T-cell (primary cell): ENCODE measurements around the gene PCDHAC2. TPM values are rescaled to one million over a fixed set of nuclear protein-coding genes. Genes with fewer than 3 reads are reported as not detected.

Experiments used
- ATAC-seq, 4 experiments: fragments of 200-7000 bp in 3 of 4; fragments of 150-1000 bp in 1 of 4; cut with Tn5 transposase; replicated peaks in 1 of 4; 1 replicate in 3 of 4; 2 replicates in 1 of 4; pipeline ENCODE4 v1.10.0; 2021; ENCODE audit warnings: moderate library complexity in 3 of 4, mild to moderate bottlenecking in 2 of 4, moderate number of reproducible peaks in 1 of 4
- CTCF ChIA-PET, 2 donors: fragments of 300-600 bp; sonication (Branson Sonifier 250); formaldehyde crosslinking; loops; one replicate each; lab custom pipeline; 2022; ENCODE audit warnings: antibody characterized with exemption in 2 of 2; lab: Charles Lee
- POLR2A ChIA-PET, 2 donors: fragments of 300-600 bp; sonication (Branson Sonifier 250); formaldehyde crosslinking; loops; one replicate each; lab custom pipeline; 2022; ENCODE audit warnings: antibody characterized with exemption in 2 of 2; lab: Charles Lee
- DNase-seq, 35 experiments: peaks; one replicate each; pipeline versions ENCODE4 v3.0.0 to v3.0.0-alpha.2; 2013 to 2023
- H3K27ac ChIP-seq: one replicate; pipeline ENCODE4 v1.5.1; 2013; ENCODE audit warnings: low read length
- H3K27me3 ChIP-seq, 2 experiments: replicated peaks in 1 of 2; 1 replicate in 1 of 2; 2 replicates in 1 of 2; pipeline versions ENCODE4 v1.6.1 to v1.7.0; 2013; ENCODE audit warnings: low read length in 1 of 2, mixed read lengths in 1 of 2; ENCODE audit not compliant: control insufficient read depth in 2 of 2, insufficient read depth in 2 of 2; ENCODE audit errors: extremely low read depth in 1 of 2
- H3K36me3 ChIP-seq, 2 donors: 1 replicate in 1 of 2; 2 replicates in 1 of 2; pipeline versions ENCODE4 v1.6.1 to v1.7.0; 2013; ENCODE audit warnings: low read length in 1 of 2; ENCODE audit not compliant: control insufficient read depth in 2 of 2, insufficient read depth in 1 of 2; ENCODE audit errors: extremely low read depth in 1 of 2
- H3K4me1 ChIP-seq, 2 experiments: 1 replicate in 1 of 2; 2 replicates in 1 of 2; pipeline versions ENCODE4 v1.6.1 to v1.7.0; 2013; ENCODE audit warnings: low read length in 2 of 2, mixed read lengths in 1 of 2; ENCODE audit not compliant: insufficient read depth in 2 of 2, control insufficient read depth in 1 of 2; ENCODE audit errors: extremely low read depth in 1 of 2
- H3K4me3 ChIP-seq, 2 donors: 1 replicate in 1 of 2; 2 replicates in 1 of 2; pipeline versions ENCODE4 v1.5.1 to v1.7.0; 2013; ENCODE audit warnings: mild to moderate bottlenecking in 2 of 2, low read length in 1 of 2, moderate library complexity in 1 of 2; ENCODE audit not compliant: control insufficient read depth in 1 of 2; ENCODE audit errors: extremely low read depth in 1 of 2
- H3K9me3 ChIP-seq: 2 replicates; pipeline ENCODE4 v1.7.0; 2013
- H3K27ac Mint-ChIP-seq, 2 donors: one replicate each; pipeline ENCODE4 v1.8.0; 2020 to 2021; ENCODE audit warnings: mild to moderate bottlenecking in 2 of 2, mixed read lengths in 2 of 2
- H3K27me3 Mint-ChIP-seq, 2 donors: one replicate each; pipeline ENCODE4 v1.8.0; 2021 to 2022; ENCODE audit warnings: mixed read lengths in 2 of 2
- H3K36me3 Mint-ChIP-seq: one replicate; pipeline ENCODE4 v1.8.0; 2021; ENCODE audit warnings: mixed read lengths
- H3K4me1 Mint-ChIP-seq, 3 donors: one replicate each; pipeline ENCODE4 v1.8.0; 2020 to 2022; ENCODE audit warnings: mixed read lengths in 3 of 3, mild to moderate bottlenecking in 1 of 3
- H3K4me3 Mint-ChIP-seq, 3 donors: one replicate each; pipeline ENCODE4 v1.8.0; 2020 to 2022; ENCODE audit warnings: mild to moderate bottlenecking in 3 of 3, mixed read lengths in 3 of 3, moderate library complexity in 3 of 3
- H3K9me3 Mint-ChIP-seq, 3 donors: one replicate each; pipeline ENCODE4 v1.8.0; 2020 to 2022; ENCODE audit warnings: mixed read lengths in 3 of 3
- WGBS: methylation state at CpG from one replicate; pipeline ENCODE4 v1.1.5; 2013; ENCODE audit warnings: missing lambda C conversion rate; ENCODE audit not compliant: insufficient coverage; 5-methylcytosine and 5-hydroxymethylcytosine counted together
- total RNA-seq, 35 experiments: library from RNA in 6 of 35; stranded (reverse) in 6 of 35; fragments of 120-200 nt in 1 of 35; gene quantifications; one replicate each; pipeline versions ENCODE4 v1.2.1 to v1.2.4 and lab custom pipeline; 2013 to 2026

PCDHAC2 gene
- total RNA-seq, 5 donors from 2014 or later (not counting 1 experiment from before 2014, with no cell fraction given): 0.03 TPM; not detected in 4

DNA sequence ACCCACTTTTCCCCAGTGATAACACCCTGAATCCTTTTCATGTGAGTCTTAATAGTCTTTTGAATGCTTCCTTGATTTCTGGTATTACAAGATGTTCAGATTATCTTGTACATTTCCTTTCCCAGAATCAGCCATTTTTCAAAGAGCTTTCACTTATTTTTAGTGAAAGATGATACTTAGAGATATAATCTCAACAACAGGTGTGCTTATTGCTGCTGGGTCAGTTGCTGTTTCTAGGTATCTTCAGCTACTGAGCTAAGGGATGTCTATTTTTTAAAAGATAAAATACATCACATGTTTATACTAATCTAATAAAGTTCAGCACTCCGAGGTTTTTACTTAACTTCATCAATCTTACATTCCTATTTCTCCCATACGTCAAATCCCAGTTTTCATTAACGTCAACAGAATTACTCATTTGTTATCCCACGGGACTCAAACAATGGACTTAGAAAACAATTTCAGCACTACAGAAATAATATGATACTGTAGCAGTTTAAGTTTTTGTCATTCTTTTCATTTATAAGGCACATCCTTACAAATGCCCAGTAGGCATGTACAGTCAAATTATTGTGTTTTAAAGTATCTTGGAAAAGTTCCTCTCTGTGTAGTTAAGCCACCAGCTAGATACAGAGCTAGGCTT, 31.2 kb upstream of the PCDHAC2 start:
- no peaks in the 10 kb centered on the region for H3K4me1 ChIP-seq
- no peak overlapping the region for H3K4me3 Mint-ChIP-seq
- ChIA-PET POLR2A (no interaction called here), CTCF (no interaction called here)
- H3K4me1 Mint-ChIP-seq: no peaks in the 10 kb centered on the region
- H3K36me3 Mint-ChIP-seq: no peaks in the 10 kb centered on the region
- H3K36me3 ChIP-seq: no peaks in the 10 kb centered on the region
- no peak for ATAC-seq
- DNase-seq: no peak
- 100% methylated on average over 1 of the region's 4 CpGs for WGBS
- H3K27ac ChIP-seq: no peak overlapping the region
- H3K27me3 Mint-ChIP-seq: peaks cover 6 to 12% of the 10 kb centered on the region in 2 donors
- no peaks in the 10 kb centered on the region for H3K9me3 Mint-ChIP-seq
- H3K27ac Mint-ChIP-seq: no peak overlapping the region
- no peaks in the 10 kb centered on the region for H3K9me3 ChIP-seq
- no peak overlapping the region for H3K4me3 ChIP-seq
- H3K27me3 ChIP-seq: peaks cover 0 to 3% of the 10 kb centered on the region in 2 experiments

DNA sequence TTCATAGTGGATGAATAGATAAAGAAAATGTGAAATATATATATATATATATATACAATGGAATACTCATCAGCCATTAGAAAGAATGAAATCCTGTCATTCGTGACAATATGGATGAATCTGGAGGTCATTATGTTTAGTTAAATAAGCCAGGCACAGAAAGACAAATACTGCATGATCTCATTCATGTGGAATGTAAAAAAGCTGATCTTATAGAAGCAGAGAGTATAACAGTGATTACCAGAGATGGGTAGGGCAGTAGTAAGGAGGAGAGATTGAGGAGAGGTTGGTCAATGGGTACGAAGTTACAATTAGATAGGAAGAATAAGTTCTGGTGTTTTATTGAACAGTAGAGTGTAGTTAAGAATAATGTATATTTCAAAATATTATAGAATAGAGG, 19.7 kb upstream of the PCDHAC2 start:
- no peaks in the 10 kb centered on the region for H3K36me3 ChIP-seq
- Mint-ChIP-seq H3K27me3 (peaks cover 0 to 8% of the 10 kb centered on the region in 2 donors), H3K4me3 (no peak overlapping the region), H3K9me3 (peaks cover 8 to 25% (median 19%) of the 10 kb centered on the region in 3 donors), H3K36me3 (no peaks in the 10 kb centered on the region), H3K27ac (no peak overlapping the region), H3K4me1 (no peaks in the 10 kb centered on the region)
- no peak overlapping the region for H3K4me3 ChIP-seq
- WGBS: no CpG with 5 or more reads among the region's 2 CpGs
- no peaks in the 10 kb centered on the region for H3K27me3 ChIP-seq
- H3K27ac ChIP-seq: no peak overlapping the region
- H3K4me1 ChIP-seq: no peaks in the 10 kb centered on the region
- ChIA-PET CTCF (no interaction called here), POLR2A (no interaction called here)
- no peak for DNase-seq
- no peak for ATAC-seq
- no peaks in the 10 kb centered on the region for H3K9me3 ChIP-seq

DNA sequence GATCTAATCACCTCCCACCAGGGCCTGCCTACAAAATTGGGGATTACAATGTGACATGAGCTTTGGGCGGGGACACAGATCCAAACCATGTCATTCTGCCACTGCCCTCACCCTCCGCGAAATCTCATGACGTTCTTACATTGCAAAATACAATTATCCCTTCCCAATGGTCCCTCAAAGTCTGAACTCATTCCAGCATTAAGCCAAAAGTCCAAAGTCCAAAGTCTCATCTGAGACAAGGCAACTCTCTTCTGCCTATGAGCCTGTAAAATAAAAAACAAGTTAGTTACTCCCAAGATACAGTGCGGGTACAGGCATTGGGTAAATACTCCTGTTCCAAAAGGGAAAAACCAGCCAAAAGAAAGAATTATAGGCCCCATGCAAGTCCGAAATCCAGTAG, 14.6 kb upstream of the PCDHAC2 start:
- peaks cover 6 to 10% (median 8%) of the 10 kb centered on the region in 3 donors for H3K9me3 Mint-ChIP-seq
- no peaks in the 10 kb centered on the region for H3K36me3 ChIP-seq
- H3K27me3 ChIP-seq: peaks cover 0 to 3% of the 10 kb centered on the region in 2 experiments
- no peak overlapping the region for H3K4me3 Mint-ChIP-seq
- ATAC-seq (no peak), DNase-seq (no peak)
- no peaks in the 10 kb centered on the region for H3K4me1 ChIP-seq
- POLR2A ChIA-PET: no interaction called here
- no peak overlapping the region for H3K4me3 ChIP-seq
- no peak overlapping the region for H3K27ac Mint-ChIP-seq
- WGBS: 55% methylated on average over 5 of the region's 6 CpGs
- no peak overlapping the region for H3K27ac ChIP-seq
- CTCF ChIA-PET: no interaction called here
- H3K36me3 Mint-ChIP-seq: no peaks in the 10 kb centered on the region
- H3K4me1 Mint-ChIP-seq: no peaks in the 10 kb centered on the region
- H3K27me3 Mint-ChIP-seq: peaks cover 0 to 10% of the 10 kb centered on the region in 2 donors
- H3K9me3 ChIP-seq: no peaks in the 10 kb centered on the region

DNA sequence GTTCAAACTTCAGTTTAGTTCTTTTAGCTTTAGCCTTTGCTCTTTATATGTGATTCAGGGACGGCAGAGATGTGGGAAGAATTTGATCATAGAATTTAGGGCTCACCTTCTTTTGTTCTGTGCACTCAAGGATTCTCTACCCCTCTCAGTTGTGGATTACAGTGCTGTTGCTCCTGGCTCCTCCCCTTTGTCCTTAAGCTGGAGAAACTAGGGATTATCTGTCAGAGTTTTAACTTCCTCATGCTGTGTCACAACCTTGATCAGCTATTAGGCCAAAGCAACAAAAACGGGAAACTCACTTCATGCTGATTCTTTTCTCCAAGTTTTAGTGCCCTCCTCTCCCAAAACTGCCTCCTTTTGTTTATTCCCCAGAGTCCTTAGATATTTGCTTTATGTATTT, 13.0 kb upstream of the PCDHAC2 start:
- DNase-seq (no peak), ATAC-seq (no peak)
- Mint-ChIP-seq H3K27me3 (peaks cover 0 to 10% of the 10 kb centered on the region in 2 donors), H3K9me3 (peaks cover 6 to 9% (median 8%) of the 10 kb centered on the region in 3 donors), H3K4me3 (no peak overlapping the region), H3K36me3 (no peaks in the 10 kb centered on the region), H3K27ac (no peak overlapping the region), H3K4me1 (no peaks in the 10 kb centered on the region)
- ChIA-PET POLR2A (no interaction called here), CTCF (interaction anchor here in 1 of 2 donors (0.8 kb wide), 1 partner anchor 182 kb away, joined by 4 read pairs; no protein-coding TSS in a partner anchor)
- H3K4me1 ChIP-seq: no peaks in the 10 kb centered on the region
- no peak overlapping the region for H3K27ac ChIP-seq
- no peaks in the 10 kb centered on the region for H3K9me3 ChIP-seq
- WGBS: no CpG with 5 or more reads among the region's 2 CpGs
- H3K27me3 ChIP-seq: peaks cover 0 to 3% of the 10 kb centered on the region in 2 experiments
- no peaks in the 10 kb centered on the region for H3K36me3 ChIP-seq
- no peak overlapping the region for H3K4me3 ChIP-seq

DNA sequence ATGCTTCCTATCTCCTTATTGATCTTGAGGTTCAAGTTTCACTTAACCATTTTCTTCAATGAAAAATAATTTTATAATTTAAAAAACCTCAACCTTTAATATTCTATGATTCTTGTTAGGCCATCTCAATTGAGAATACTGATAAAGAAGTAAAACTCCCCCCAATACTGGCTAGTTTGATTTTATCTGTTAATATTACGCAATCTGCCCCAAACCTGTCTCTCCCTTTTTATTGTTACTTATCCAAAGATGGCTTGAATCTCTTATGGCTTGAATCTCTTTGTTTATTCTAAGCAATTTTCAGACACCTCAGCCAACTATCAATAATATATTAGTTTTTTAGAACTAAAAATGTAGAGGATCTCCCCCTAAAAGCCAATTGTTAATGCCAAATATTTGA, 4.1 kb upstream of the PCDHAC2 start:
- Mint-ChIP-seq H3K27me3 (peaks cover 33 to 36% of the 10 kb centered on the region in 2 donors), H3K36me3 (no peaks in the 10 kb centered on the region), H3K4me1 (peaks cover 0 to 3% (median 2%) of the 10 kb centered on the region in 3 donors), H3K27ac (no peak overlapping the region), H3K4me3 (no peak overlapping the region), H3K9me3 (no peaks in the 10 kb centered on the region)
- Histone ChIP-seq H3K27me3 (peaks cover 9 to 15% of the 10 kb centered on the region in 2 experiments), H3K4me1 (no peaks in the 10 kb centered on the region), H3K27ac (no peak overlapping the region), H3K36me3 (no peaks in the 10 kb centered on the region), H3K4me3 (no peak overlapping the region), H3K9me3 (no peaks in the 10 kb centered on the region)
- CTCF ChIA-PET: no interaction called here
- WGBS: no CpG with 5 or more reads among the region's 1 CpG
- ATAC-seq: no peak
- DNase-seq: no peak
- POLR2A ChIA-PET: no interaction called here

DNA sequence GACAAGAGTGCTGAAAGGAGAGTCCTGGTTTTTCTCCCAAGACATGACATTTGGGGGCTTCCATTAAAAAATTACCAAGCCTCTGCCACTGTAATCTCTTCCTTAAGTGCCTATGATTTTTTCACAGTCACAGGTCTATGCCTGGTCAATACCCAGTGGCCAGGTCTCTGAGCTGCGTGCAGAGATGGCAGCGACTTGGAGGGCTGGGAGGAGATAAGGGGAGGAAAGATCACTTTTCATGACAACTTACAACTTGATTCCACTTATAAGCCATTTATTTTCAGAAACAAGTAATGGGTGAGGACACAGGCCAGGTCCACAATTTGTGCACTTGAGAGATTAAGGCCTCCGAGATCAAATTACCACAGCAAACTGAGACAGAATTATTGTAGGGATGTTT, 1.9 kb upstream of the PCDHAC2 start:
- Mint-ChIP-seq H3K27ac (no peak overlapping the region), H3K4me3 (no peak overlapping the region), H3K36me3 (no peaks in the 10 kb centered on the region), H3K27me3 (peaks cover 44 to 47% of the 10 kb centered on the region in 2 donors), H3K4me1 (peaks cover 0 to 3% (median 2%) of the 10 kb centered on the region in 3 donors), H3K9me3 (no peaks in the 10 kb centered on the region)
- no peak overlapping the region for H3K4me3 ChIP-seq
- H3K27ac ChIP-seq: no peak overlapping the region
- ChIA-PET POLR2A (no interaction called here), CTCF (no interaction called here)
- ATAC-seq: no peak
- H3K36me3 ChIP-seq: no peaks in the 10 kb centered on the region
- no peak for DNase-seq
- H3K27me3 ChIP-seq: peaks cover 15 to 27% of the 10 kb centered on the region in 2 experiments
- WGBS: no CpG with 5 or more reads among the region's 3 CpGs
- H3K4me1 ChIP-seq: no peaks in the 10 kb centered on the region
- no peaks in the 10 kb centered on the region for H3K9me3 ChIP-seq
